T-cell (primary cell): ENCODE measurements around the gene PTH2R. TPM values are rescaled to one million over a fixed set of nuclear protein-coding genes. Genes with fewer than 3 reads are reported as not detected.

ENCODE experiments used
- ATAC-seq, 4 experiments: fragments of 200-7000 bp in 3 of 4; fragments of 150-1000 bp in 1 of 4; cut with Tn5 transposase; replicated peaks in 1 of 4; 1 replicate in 3 of 4; 2 replicates in 1 of 4; pipeline ENCODE4 v1.10.0; 2021; ENCODE audit warnings: moderate library complexity in 3 of 4, mild to moderate bottlenecking in 2 of 4, moderate number of reproducible peaks in 1 of 4
- CTCF ChIA-PET, 2 donors: fragments of 300-600 bp; sonication (Branson Sonifier 250); formaldehyde crosslinking; loops; one replicate each; lab custom pipeline; 2022; ENCODE audit warnings: antibody characterized with exemption in 2 of 2; lab: Charles Lee
- POLR2A ChIA-PET, 2 donors: fragments of 300-600 bp; sonication (Branson Sonifier 250); formaldehyde crosslinking; loops; one replicate each; lab custom pipeline; 2022; ENCODE audit warnings: antibody characterized with exemption in 2 of 2; lab: Charles Lee
- DNase-seq, 35 experiments: peaks; one replicate each; pipeline versions ENCODE4 v3.0.0 to v3.0.0-alpha.2; 2013 to 2023
- H3K27ac ChIP-seq: one replicate; pipeline ENCODE4 v1.5.1; 2013; ENCODE audit warnings: low read length
- H3K27me3 ChIP-seq, 2 experiments: replicated peaks in 1 of 2; 1 replicate in 1 of 2; 2 replicates in 1 of 2; pipeline versions ENCODE4 v1.6.1 to v1.7.0; 2013; ENCODE audit warnings: low read length in 1 of 2, mixed read lengths in 1 of 2; ENCODE audit not compliant: control insufficient read depth in 2 of 2, insufficient read depth in 2 of 2; ENCODE audit errors: extremely low read depth in 1 of 2
- H3K36me3 ChIP-seq, 2 donors: 1 replicate in 1 of 2; 2 replicates in 1 of 2; pipeline versions ENCODE4 v1.6.1 to v1.7.0; 2013; ENCODE audit warnings: low read length in 1 of 2; ENCODE audit not compliant: control insufficient read depth in 2 of 2, insufficient read depth in 1 of 2; ENCODE audit errors: extremely low read depth in 1 of 2
- H3K4me1 ChIP-seq, 2 experiments: 1 replicate in 1 of 2; 2 replicates in 1 of 2; pipeline versions ENCODE4 v1.6.1 to v1.7.0; 2013; ENCODE audit warnings: low read length in 2 of 2, mixed read lengths in 1 of 2; ENCODE audit not compliant: insufficient read depth in 2 of 2, control insufficient read depth in 1 of 2; ENCODE audit errors: extremely low read depth in 1 of 2
- H3K4me3 ChIP-seq, 2 donors: 1 replicate in 1 of 2; 2 replicates in 1 of 2; pipeline versions ENCODE4 v1.5.1 to v1.7.0; 2013; ENCODE audit warnings: mild to moderate bottlenecking in 2 of 2, low read length in 1 of 2, moderate library complexity in 1 of 2; ENCODE audit not compliant: control insufficient read depth in 1 of 2; ENCODE audit errors: extremely low read depth in 1 of 2
- H3K9me3 ChIP-seq: 2 replicates; pipeline ENCODE4 v1.7.0; 2013
- H3K27ac Mint-ChIP-seq, 2 donors: one replicate each; pipeline ENCODE4 v1.8.0; 2020 to 2021; ENCODE audit warnings: mild to moderate bottlenecking in 2 of 2, mixed read lengths in 2 of 2
- H3K27me3 Mint-ChIP-seq, 2 donors: one replicate each; pipeline ENCODE4 v1.8.0; 2021 to 2022; ENCODE audit warnings: mixed read lengths in 2 of 2
- H3K36me3 Mint-ChIP-seq: one replicate; pipeline ENCODE4 v1.8.0; 2021; ENCODE audit warnings: mixed read lengths
- H3K4me1 Mint-ChIP-seq, 3 donors: one replicate each; pipeline ENCODE4 v1.8.0; 2020 to 2022; ENCODE audit warnings: mixed read lengths in 3 of 3, mild to moderate bottlenecking in 1 of 3
- H3K4me3 Mint-ChIP-seq, 3 donors: one replicate each; pipeline ENCODE4 v1.8.0; 2020 to 2022; ENCODE audit warnings: mild to moderate bottlenecking in 3 of 3, mixed read lengths in 3 of 3, moderate library complexity in 3 of 3
- H3K9me3 Mint-ChIP-seq, 3 donors: one replicate each; pipeline ENCODE4 v1.8.0; 2020 to 2022; ENCODE audit warnings: mixed read lengths in 3 of 3
- whole genome bisulfite sequencing: methylation state at CpG from one replicate; pipeline ENCODE4 v1.1.5; 2013; ENCODE audit warnings: missing lambda C conversion rate; ENCODE audit not compliant: insufficient coverage; 5-methylcytosine and 5-hydroxymethylcytosine counted together
- total RNA-seq, 35 experiments: library from RNA in 6 of 35; stranded (reverse) in 6 of 35; fragments of 120-200 nt in 1 of 35; gene quantifications; one replicate each; pipeline versions ENCODE4 v1.2.1 to v1.2.4 and lab custom pipeline; 2013 to 2026

Gene PTH2R
- total RNA-seq, 5 donors from 2014 or later (not counting 1 experiment from before 2014, with no cell fraction given), result 0.20 TPM; not detected in 4

DNA sequence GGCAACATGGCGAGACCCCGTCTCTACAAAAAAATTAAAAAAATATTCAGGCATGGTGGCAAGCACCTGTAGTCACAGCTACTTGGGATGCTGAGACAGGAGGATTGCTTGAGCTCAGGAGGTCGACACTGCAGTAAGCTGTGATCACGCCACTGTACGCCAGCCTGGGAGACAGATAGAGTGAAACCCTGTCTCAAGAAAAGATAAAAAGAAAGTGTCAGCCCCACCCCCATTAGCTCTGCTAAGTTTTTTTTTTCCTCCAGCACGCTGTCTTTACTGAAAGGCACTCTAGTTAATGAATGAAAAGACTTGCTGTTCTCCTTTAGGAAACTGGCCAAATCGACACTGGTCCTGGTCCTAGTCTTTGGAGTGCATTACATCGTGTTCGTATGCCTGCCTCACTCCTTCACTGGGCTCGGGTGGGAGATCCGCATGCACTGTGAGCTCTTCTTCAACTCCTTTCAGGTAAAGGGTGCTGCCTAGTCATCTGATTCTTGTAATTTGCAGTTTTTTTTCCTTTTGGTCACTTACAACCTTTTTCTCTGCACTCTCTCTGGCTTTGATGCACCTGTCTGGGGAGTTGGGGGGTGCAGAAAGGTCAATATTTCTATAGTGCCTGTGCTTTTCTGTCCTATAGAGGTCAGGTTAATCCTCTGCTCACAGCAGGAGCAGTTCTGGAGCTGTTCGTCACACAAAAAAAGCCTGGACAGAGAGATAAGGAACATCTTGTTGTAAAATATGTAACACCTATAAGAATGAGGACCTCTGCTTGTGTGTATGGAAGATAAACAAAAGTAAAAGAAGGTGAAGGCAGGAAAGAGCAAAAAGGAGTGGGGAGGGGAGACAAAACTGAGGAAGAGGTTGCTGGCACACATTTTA, 82.3 kb downstream of the PTH2R start:
- Mint-ChIP-seq H3K27ac (no peak overlapping the region), H3K9me3 (peaks cover 0 to 11% (median 0%) of the 10 kb centered on the region in 3 donors), H3K4me1 (no peaks in the 10 kb centered on the region), H3K4me3 (no peak overlapping the region), H3K27me3 (no peaks in the 10 kb centered on the region), H3K36me3 (no peaks in the 10 kb centered on the region)
- H3K27me3 ChIP-seq, result no peaks in the 10 kb centered on the region
- no peak overlapping the region for H3K4me3 ChIP-seq
- WGBS, result 73% methylated on average over 4 of the region's 12 CpGs
- no peaks in the 10 kb centered on the region for H3K36me3 ChIP-seq
- CTCF ChIA-PET, result no interaction called here
- no peaks in the 10 kb centered on the region for H3K9me3 ChIP-seq
- DNase-seq (no peak), ATAC-seq (no peak)
- H3K27ac ChIP-seq, result no peak overlapping the region
- no peaks in the 10 kb centered on the region for H3K4me1 ChIP-seq
- POLR2A ChIA-PET, result no interaction called here

DNA sequence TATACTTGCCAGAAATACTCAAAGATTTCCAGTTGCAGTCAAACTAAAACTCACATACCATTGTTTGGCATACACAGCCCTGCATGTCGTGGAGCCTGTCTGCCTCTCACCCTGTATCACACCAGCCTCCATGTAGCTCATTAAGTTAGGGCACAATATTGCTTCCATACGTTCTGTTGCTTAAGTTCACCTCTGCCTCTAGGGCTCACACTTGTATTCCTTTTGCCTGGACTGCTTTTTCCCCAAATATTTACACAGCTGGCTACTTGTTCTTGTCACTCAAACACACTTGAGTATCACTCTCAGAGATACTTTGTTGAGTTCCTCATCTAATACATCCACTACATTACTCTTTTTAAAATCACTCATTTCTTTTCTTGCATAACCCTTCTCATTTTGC, 83.1 kb downstream of the PTH2R start:
- Mint-ChIP-seq H3K27ac (no peak overlapping the region), H3K9me3 (peaks cover 0 to 8% (median 0%) of the 10 kb centered on the region in 3 donors), H3K4me3 (no peak overlapping the region), H3K36me3 (no peaks in the 10 kb centered on the region), H3K27me3 (no peaks in the 10 kb centered on the region), H3K4me1 (no peaks in the 10 kb centered on the region)
- 32% methylated on average over 2 of the region's 2 CpGs for WGBS
- no peaks in the 10 kb centered on the region for H3K27me3 ChIP-seq
- H3K27ac ChIP-seq, result no peak overlapping the region
- no peaks in the 10 kb centered on the region for H3K9me3 ChIP-seq
- H3K36me3 ChIP-seq, result no peaks in the 10 kb centered on the region
- CTCF ChIA-PET, result no interaction called here
- ATAC-seq (no peak), DNase-seq (no peak)
- H3K4me1 ChIP-seq, result no peaks in the 10 kb centered on the region
- POLR2A ChIA-PET, result no interaction called here
- no peak overlapping the region for H3K4me3 ChIP-seq

DNA sequence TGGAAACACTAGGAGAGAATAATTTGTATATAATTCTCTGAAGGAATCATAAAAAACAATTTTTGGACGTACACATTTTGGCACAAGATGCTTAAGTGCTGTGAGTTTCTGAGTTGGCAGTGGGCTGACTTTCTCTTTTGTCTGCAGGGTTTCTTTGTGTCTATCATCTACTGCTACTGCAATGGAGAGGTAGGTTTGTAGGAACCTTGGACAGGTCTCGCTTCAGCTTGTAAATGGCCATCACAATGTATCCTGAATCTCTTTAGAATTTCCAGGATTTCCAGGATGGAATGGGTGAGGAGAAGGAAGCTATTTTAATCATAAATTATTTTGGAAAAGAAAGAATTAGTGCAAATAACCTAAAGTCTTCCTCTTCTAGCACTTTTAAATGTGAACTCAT, 83.9 kb downstream of the PTH2R start:
- POLR2A ChIA-PET, result no interaction called here
- Histone ChIP-seq H3K9me3 (no peaks in the 10 kb centered on the region), H3K27me3 (no peaks in the 10 kb centered on the region), H3K4me1 (no peaks in the 10 kb centered on the region), H3K4me3 (no peak overlapping the region), H3K36me3 (no peaks in the 10 kb centered on the region), H3K27ac (no peak overlapping the region)
- no peak for ATAC-seq
- H3K27ac Mint-ChIP-seq, result no peak overlapping the region
- no peaks in the 10 kb centered on the region for H3K36me3 Mint-ChIP-seq
- no peak for DNase-seq
- peaks cover 0 to 8% (median 0%) of the 10 kb centered on the region in 3 donors for H3K9me3 Mint-ChIP-seq
- peaks cover 0 to 4% of the 10 kb centered on the region in 2 donors for H3K27me3 Mint-ChIP-seq
- WGBS, result no CpG with 5 or more reads among the region's 2 CpGs
- CTCF ChIA-PET, result no interaction called here
- no peak overlapping the region for H3K4me3 Mint-ChIP-seq
- H3K4me1 Mint-ChIP-seq, result no peaks in the 10 kb centered on the region

DNA sequence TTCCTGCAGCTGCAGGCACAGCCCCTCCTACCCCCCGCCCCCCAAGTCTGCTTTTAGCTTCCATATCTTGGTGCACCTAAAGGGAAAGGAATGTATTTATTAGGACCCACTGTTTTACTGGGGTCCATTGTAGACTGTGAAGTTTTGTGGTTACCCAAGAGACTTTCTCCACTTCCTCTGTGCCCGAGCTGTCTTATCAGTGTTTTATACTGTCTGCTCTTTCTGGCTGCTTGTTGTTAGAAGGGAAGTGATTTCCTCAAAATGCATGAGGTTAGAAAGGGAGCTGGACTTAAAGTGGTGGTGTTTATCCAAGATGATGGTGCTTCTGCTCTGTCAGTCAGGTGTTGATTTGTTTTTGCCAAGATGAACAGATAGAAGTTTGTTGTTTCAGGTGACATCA, 85.0 kb downstream of the PTH2R start:
- POLR2A ChIA-PET, result no interaction called here
- 0% methylated on average over 1 of the region's 2 CpGs for WGBS
- H3K4me3 Mint-ChIP-seq, result no peak overlapping the region
- no peak overlapping the region for H3K27ac ChIP-seq
- no peaks in the 10 kb centered on the region for H3K9me3 ChIP-seq
- no peaks in the 10 kb centered on the region for H3K27me3 ChIP-seq
- DNase-seq, result no peak
- H3K36me3 ChIP-seq, result no peaks in the 10 kb centered on the region
- CTCF ChIA-PET, result no interaction called here
- no peak for ATAC-seq
- H3K4me3 ChIP-seq, result no peak overlapping the region
- H3K9me3 Mint-ChIP-seq, result peaks cover 0 to 8% (median 0%) of the 10 kb centered on the region in 3 donors
- no peaks in the 10 kb centered on the region for H3K4me1 ChIP-seq
- no peaks in the 10 kb centered on the region for H3K36me3 Mint-ChIP-seq
- H3K4me1 Mint-ChIP-seq, result no peaks in the 10 kb centered on the region
- no peak overlapping the region for H3K27ac Mint-ChIP-seq
- peaks cover 0 to 5% of the 10 kb centered on the region in 2 donors for H3K27me3 Mint-ChIP-seq

DNA sequence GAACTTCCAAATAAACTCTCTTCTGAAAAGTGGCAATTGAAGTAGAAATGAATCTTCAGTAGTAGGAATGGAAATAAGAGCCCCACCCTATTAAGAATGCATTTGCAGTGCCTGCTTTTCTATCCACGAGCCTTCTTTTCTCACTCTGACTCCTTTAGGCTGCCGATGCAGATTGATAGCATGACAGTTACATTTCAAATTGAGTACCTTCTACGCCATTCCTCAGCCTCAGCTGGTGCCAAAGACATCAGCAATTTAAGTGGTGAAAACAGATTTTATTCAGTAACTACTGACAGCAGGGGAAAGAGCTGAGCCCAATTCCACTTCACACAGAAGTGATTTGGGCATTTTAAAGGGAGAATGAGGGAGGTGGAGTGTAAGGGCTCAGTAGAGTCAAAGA, 85.5 kb downstream of the PTH2R start:
- ChIA-PET CTCF (no interaction called here), POLR2A (no interaction called here)
- Mint-ChIP-seq H3K36me3 (no peaks in the 10 kb centered on the region), H3K27ac (no peak overlapping the region), H3K9me3 (peaks cover 0 to 5% (median 0%) of the 10 kb centered on the region in 3 donors), H3K4me1 (no peaks in the 10 kb centered on the region), H3K27me3 (peaks cover 0 to 5% of the 10 kb centered on the region in 2 donors), H3K4me3 (no peak overlapping the region)
- Histone ChIP-seq H3K4me3 (no peak overlapping the region), H3K4me1 (no peaks in the 10 kb centered on the region), H3K27me3 (no peaks in the 10 kb centered on the region), H3K36me3 (no peaks in the 10 kb centered on the region), H3K9me3 (no peaks in the 10 kb centered on the region), H3K27ac (no peak overlapping the region)
- ATAC-seq (no peak), DNase-seq (no peak)
- 70% methylated on average over 2 of the region's 3 CpGs for WGBS

DNA sequence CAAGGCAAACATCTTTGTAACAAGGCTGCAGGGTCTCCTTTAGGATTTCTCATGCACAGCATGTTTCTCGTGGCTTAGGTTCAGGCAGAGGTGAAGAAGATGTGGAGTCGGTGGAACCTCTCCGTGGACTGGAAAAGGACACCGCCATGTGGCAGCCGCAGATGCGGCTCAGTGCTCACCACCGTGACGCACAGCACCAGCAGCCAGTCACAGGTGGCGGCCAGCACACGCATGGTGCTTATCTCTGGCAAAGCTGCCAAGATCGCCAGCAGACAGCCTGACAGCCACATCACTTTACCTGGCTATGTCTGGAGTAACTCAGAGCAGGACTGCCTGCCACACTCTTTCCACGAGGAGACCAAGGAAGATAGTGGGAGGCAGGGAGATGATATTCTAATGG, 86.6 kb downstream of the PTH2R start:
- Histone ChIP-seq H3K4me1 (no peaks in the 10 kb centered on the region), H3K4me3 (no peak overlapping the region), H3K27me3 (no peaks in the 10 kb centered on the region), H3K27ac (no peak overlapping the region), H3K9me3 (no peaks in the 10 kb centered on the region), H3K36me3 (no peaks in the 10 kb centered on the region)
- DNase-seq (no peak), ATAC-seq (no peak)
- peaks cover 0 to 5% of the 10 kb centered on the region in 2 donors for H3K27me3 Mint-ChIP-seq
- H3K4me3 Mint-ChIP-seq, result no peak overlapping the region
- ChIA-PET POLR2A (no interaction called here), CTCF (no interaction called here)
- no peak overlapping the region for H3K27ac Mint-ChIP-seq
- H3K4me1 Mint-ChIP-seq, result no peaks in the 10 kb centered on the region
- H3K36me3 Mint-ChIP-seq, result no peaks in the 10 kb centered on the region
- 87% methylated on average over 11 of the region's 12 CpGs for WGBS
- H3K9me3 Mint-ChIP-seq, result peaks cover 0 to under 1% (median 0%) of the 10 kb centered on the region in 3 donors
